Adrenal gland (tissue), 12 donors: ENCODE data around the gene IQCM. TPM values are rescaled to one million over a fixed set of nuclear protein-coding genes. Genes with fewer than 3 reads are reported as not detected.

Experiments used
- DNase-seq, 7 donors: peaks; one replicate each; pipeline ENCODE4 v3.0.0-alpha.2; 2019 to 2020
- H3K27ac ChIP-seq, 5 donors: fragments of 200-600 bp; sonication (generic) in 4 of 5; 1 replicate in 3 of 5; 2 replicates in 2 of 5; pipeline versions ENCODE4 v1.5.1 to v1.8.0; 2016 to 2020; ENCODE audit warnings: mild to moderate bottlenecking in 1 of 5
- H3K27me3 ChIP-seq: fragments of 200-600 bp; 2 replicates; pipeline ENCODE4 v1.8.0; 2021
- H3K36me3 ChIP-seq, 2 donors: fragments of 200-600 bp; replicated peaks in 1 of 2; 1 replicate in 1 of 2; 2 replicates in 1 of 2; pipeline versions ENCODE4 v1.5.1 to v1.8.0; 2018 to 2022
- H3K4me1 ChIP-seq, 2 donors: fragments of 200-600 bp; replicated peaks in 1 of 2; 1 replicate in 1 of 2; 2 replicates in 1 of 2; pipeline versions ENCODE4 v1.5.1 to v1.8.0; 2018 to 2021
- H3K4me3 ChIP-seq, 4 donors: fragments of 200-600 bp; sonication (generic) in 3 of 4; one replicate each; pipeline ENCODE4 v1.5.1; 2016 to 2018
- H3K9me3 ChIP-seq, 3 donors: fragments of 200-600 bp; sonication (generic) in 1 of 3; replicated peaks in 1 of 3; 1 replicate in 2 of 3; 2 replicates in 1 of 3; pipeline versions ENCODE4 v1.5.1 to v1.8.0; 2016 to 2021
- CTCF ChIP-seq, 6 experiments: fragments of 450-650 bp in 4 of 6; fragments of 200-600 bp in 2 of 6; sonication (generic) in 1 of 6; IDR thresholded peaks; 1 replicate in 5 of 6; 2 replicates in 1 of 6; pipeline versions ENCODE4 v1.5.1 to v1.8.0; 2016 to 2021; ENCODE audit warnings: antibody characterized with exemption in 6 of 6, mild to moderate bottlenecking in 2 of 6, moderate library complexity in 1 of 6
- POLR2A ChIP-seq, 2 donors: fragments of 450-650 bp; IDR thresholded peaks; one replicate each; pipeline ENCODE4 v1.6.1; 2017; ENCODE audit warnings: antibody characterized with exemption in 2 of 2, mild to moderate bottlenecking in 2 of 2, moderate library complexity in 1 of 2
- WGBS, 4 donors: extraction: QIAGEN DNeasy Blood & Tissue Kit in 2 of 4; methylation state at CpG; one replicate each; pipeline versions ENCODE4 v1.1.5 to v1.1.7; 2013 to 2017; 5-methylcytosine and 5-hydroxymethylcytosine counted together
- intact Hi-C, 2 donors: fragments of 100-400 bp; cut with DNase I; formaldehyde crosslinking; loops; one replicate each; pipeline versions ENCODE4 v1.14.1 to v1.15.0; 2022 to 2023
- polyA plus RNA-seq, 3 donors: library from polyadenylated mRNA; stranded (reverse); fragments of 200-250 nt in 2 of 3; fragments of 350-450 nt in 1 of 3; fragmentation: Illumina TruSeq in 1 of 3; extraction: RNeasy Lipid Tissue Mini Kit (QIAGEN cat#74804) in 1 of 3; gene quantifications; one replicate each; pipeline ENCODE4 v1.2.3, GENCODE V29; 2013 to 2014
- total RNA-seq, 9 donors: library from RNA; depleted of rRNA in 4 of 9; stranded (reverse); fragments of >200 nt in 4 of 9; fragments of 120-200 nt in 1 of 9; fragmentation: NEBNext Ultra II Directional in 1 of 9; extraction: Animal tissue kit (Norgen Biotek cat#: 25700) in 1 of 9; gene quantifications; one replicate each; pipeline versions ENCODE4 v1.1.0 to v1.2.4, GENCODE V29; 2013 to 2023
- donor health status: healthy with polysubstance abuse.
- donor health status: Bipolar disorder and iron deficiency.
- donor health status: DM: yes; HTN: yes; CAD: no.
- donor health status: DM: no; HTN: no; CAD: no.
- donor health status: DM: no; HTN: no; CAD: no.
- donor health status: DM: yes; HTN: yes; CAD: no.

IQCM gene
- total and polyA plus RNA-seq, 12 donors: not detected

GRCh38 chr4:149718500-149718899 is 97.1 kb downstream of the IQCM start:
- intact Hi-C loops: no loop called here
- Histone ChIP-seq H3K27ac (no peak overlapping the region), H3K4me3 (no peak overlapping the region), H3K4me1 (no peaks in the 10 kb centered on the region), H3K9me3 (no peaks in the 10 kb centered on the region), H3K27me3 (no peaks in the 10 kb centered on the region), H3K36me3 (no peaks in the 10 kb centered on the region)
- DNase-seq: no peak
- no peak for TF ChIP-seq POLR2A (IDR thresholded peaks at IDR 0.05)
- WGBS, 4 donors: 56 to 69% (median 65%) methylated on average over 3 of the region's 3 CpGs

GRCh38 chr4:149716728-149717127 is 98.9 kb downstream of the IQCM start:
- Histone ChIP-seq H3K27ac (no peak overlapping the region), H3K27me3 (no peaks in the 10 kb centered on the region), H3K4me3 (no peak overlapping the region), H3K9me3 (no peaks in the 10 kb centered on the region), H3K4me1 (no peaks in the 10 kb centered on the region), H3K36me3 (no peaks in the 10 kb centered on the region)
- TF ChIP-seq CTCF (IDR thresholded peaks at IDR 0.05) (no peak), POLR2A (IDR thresholded peaks at IDR 0.05) (no peak)
- intact Hi-C loops: no loop called here
- DNase-seq: no peak
- 56 to 64% (median 60%) methylated on average over 1 of the region's 1 CpG for WGBS, 4 donors

DNA sequence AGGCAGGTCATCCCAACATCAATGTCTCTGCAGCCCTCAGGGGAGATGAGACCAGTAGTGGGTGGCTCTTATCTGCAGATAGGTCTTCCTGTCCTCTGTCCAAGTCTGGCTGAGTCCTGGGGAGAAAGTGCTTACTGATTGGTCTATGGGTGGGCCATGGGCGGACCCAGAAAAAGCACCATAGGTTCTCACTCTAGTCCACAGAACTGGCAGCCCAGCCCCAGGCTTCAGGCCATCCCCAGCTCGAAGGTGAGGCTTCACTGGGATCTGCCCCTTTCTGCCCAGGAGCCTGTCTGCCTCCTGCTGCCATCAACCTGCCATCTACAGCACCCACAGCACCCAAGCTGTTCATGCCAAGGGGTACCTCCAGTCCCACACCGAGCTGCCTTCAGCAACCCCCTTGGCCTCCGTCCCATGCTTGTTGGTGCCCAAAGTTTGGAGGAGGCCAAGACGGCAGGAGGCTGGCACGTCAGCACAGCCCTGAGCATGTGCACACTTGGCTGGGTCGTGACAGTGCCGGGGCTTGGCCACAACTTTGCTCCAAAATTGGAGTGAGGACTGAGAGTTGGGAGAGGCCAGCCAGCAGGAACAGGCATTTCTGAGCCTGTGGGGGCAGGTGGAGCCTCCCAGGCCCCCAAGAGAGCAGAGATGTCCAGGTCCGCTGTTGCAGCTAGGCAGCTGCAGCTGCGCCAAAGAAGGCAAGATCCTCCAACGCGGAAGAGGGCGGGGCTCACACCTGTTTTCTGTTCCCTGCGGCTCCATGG is 99.6 kb downstream of the IQCM start:
- H3K4me1 ChIP-seq: no peaks in the 10 kb centered on the region
- TF ChIP-seq CTCF (IDR thresholded peaks at IDR 0.05): no peak
- no peak for TF ChIP-seq POLR2A (IDR thresholded peaks at IDR 0.05)
- 84 to 92% (median 88%) methylated on average over 10 to 14 of the region's 14 CpGs for WGBS, 4 donors
- DNase-seq: no peak
- no peaks in the 10 kb centered on the region for H3K9me3 ChIP-seq
- H3K4me3 ChIP-seq: no peak overlapping the region
- intact Hi-C loops: no loop called here
- H3K27me3 ChIP-seq: no peaks in the 10 kb centered on the region
- no peaks in the 10 kb centered on the region for H3K36me3 ChIP-seq
- H3K27ac ChIP-seq: no peak overlapping the region

DNA sequence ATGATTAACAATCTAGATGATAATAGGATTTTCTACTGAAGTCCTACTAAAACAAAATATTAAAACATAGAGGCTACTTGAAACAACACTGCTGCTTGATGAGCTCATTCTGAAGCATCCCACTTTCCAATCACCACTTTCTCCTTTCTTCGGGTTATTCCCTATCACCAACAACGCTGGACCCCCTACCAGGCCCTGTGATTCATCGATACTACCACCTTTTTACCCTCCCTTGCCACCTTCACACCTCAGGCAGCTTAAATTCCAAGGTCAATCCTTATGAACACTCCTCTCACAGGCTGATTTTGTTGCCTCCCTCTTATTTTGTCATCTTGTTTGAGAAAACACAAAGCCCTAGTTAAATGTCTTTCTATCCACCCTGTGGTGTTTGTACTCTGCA is 102.6 kb downstream of the IQCM start:
- intact Hi-C loops: no loop called here

More for the DNA sequence above, 102.6 kb downstream of the IQCM start:
- WGBS, 4 donors: 52 to 62% (median 54%) methylated on average over 3 of the region's 3 CpGs
- H3K27me3 ChIP-seq: no peaks in the 10 kb centered on the region
- H3K4me1 ChIP-seq: no peaks in the 10 kb centered on the region
- no peaks in the 10 kb centered on the region for H3K36me3 ChIP-seq
- H3K9me3 ChIP-seq: no peaks in the 10 kb centered on the region
- no peak overlapping the region for H3K27ac ChIP-seq
- TF ChIP-seq CTCF (IDR thresholded peaks at IDR 0.05) (no peak), POLR2A (IDR thresholded peaks at IDR 0.05) (no peak)
- DNase-seq: no peak
- no peak overlapping the region for H3K4me3 ChIP-seq
